GM21529 (cell line): ENCODE data around the gene KIAA0513.

ENCODE experiments used
- ATAC-seq: cut with Tn5 transposase; IDR thresholded peaks from one replicate; pipeline ENCODE4 v1.9.1; 2021; ENCODE audit not compliant: unreplicated experiment

KIAA0513 gene

GRCh38 chr16:85132456-85133289, 105.1 kb downstream of the KIAA0513 start:
- ATAC-seq: no peak

GRCh38 chr16:85133290-85133599, 105.7 kb downstream of the KIAA0513 start:
- no peak for ATAC-seq

GRCh38 chr16:85134076-85134788, 106.6 kb downstream of the KIAA0513 start:
- ATAC-seq: no peak

- ATAC-seq: no peak
Observed at GRCh38 chr16:85134789-85135142, 107.2 kb downstream of the KIAA0513 start.

GRCh38 chr16:85136213-85136701, 108.7 kb downstream of the KIAA0513 start:
- no peak for ATAC-seq

GRCh38 chr16:85136702-85137322, 109.2 kb downstream of the KIAA0513 start:
- no peak for ATAC-seq

- ATAC-seq: no peak
Observed at GRCh38 chr16:85137323-85138072, 109.9 kb downstream of the KIAA0513 start.

GRCh38 chr16:85138073-85138824, 110.7 kb downstream of the KIAA0513 start:
- no peak for ATAC-seq

- ATAC-seq: no peak
Observed at GRCh38 chr16:85138825-85139627, 111.4 kb downstream of the KIAA0513 start.

GRCh38 chr16:85139881-85140339, 112.3 kb downstream of the KIAA0513 start:
- no peak for ATAC-seq

- no peak for ATAC-seq
Observed at GRCh38 chr16:85140455-85141012, 112.9 kb downstream of the KIAA0513 start.

GRCh38 chr16:85141491-85142128, 114.0 kb downstream of the KIAA0513 start:
- ATAC-seq: no peak

GRCh38 chr16:85142129-85142513, 114.5 kb downstream of the KIAA0513 start:
- no peak for ATAC-seq

GRCh38 chr16:85142771-85143211, 115.2 kb downstream of the KIAA0513 start:
- ATAC-seq: no peak
